ENCODE results near the gene PRDM5. TPM values are rescaled to one million over a fixed set of nuclear protein-coding genes. Genes with fewer than 3 reads are reported as not detected.

Gene PRDM5
- polyA plus RNA-seq, 1 donor (not counting 4 experiments of a cell fraction or from before 2014, with no cell fraction given), result 3.6 TPM

DNA sequence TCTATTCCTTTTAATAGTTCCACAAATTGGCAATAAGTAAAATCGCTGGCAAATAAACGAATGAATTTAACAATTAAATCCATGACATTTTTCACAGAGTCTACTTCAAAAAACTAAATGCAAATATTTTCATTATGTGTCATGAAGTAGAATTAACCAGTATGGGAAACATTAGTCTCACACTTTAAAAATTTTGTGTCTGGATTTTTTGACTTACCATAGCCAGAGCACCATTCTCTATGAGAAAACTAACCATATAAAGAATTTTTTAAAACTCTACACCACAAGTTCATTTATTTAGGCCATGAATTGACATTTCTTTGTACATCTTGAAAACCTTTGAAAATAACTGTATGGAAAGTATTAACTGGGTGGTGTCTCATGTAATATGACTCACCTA, 41.2 kb downstream of the PRDM5 start:
- dilution Hi-C loops (cut with MboI; ENCODE audit: extremely low pct_ligation_motif_present, low sequenced_read_pairs), result no loop called here

DNA sequence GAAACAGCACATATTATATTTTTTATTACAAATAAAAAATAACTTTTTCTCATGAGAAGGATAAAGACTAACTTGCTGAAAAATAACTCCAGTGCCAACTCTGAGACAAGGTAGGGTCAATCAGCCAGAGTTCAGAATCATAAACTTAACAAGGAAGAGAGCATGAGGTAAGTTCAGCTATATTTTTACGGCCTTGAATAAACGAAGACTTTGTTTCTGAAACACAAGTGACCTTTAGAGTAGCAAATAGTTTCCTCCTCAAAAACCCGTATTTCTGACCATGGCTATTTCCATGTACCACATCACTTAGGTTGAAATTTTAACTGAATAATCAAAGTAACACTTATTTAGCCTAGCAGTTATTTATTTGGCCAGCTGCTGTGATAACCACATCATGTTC, 45.5 kb downstream of the PRDM5 start:
- H3K27me3 ChIP-seq (ENCODE audit: control insufficient read depth, extremely low read depth, insufficient read depth, low read length), result no peaks in the 10 kb centered on the region
- dilution Hi-C loops (cut with MboI; ENCODE audit: extremely low pct_ligation_motif_present, low sequenced_read_pairs), result no loop called here
- H3K79me2 ChIP-seq (ENCODE audit: control insufficient read depth, insufficient read depth, low read length), result no peaks in the 10 kb centered on the region
- FAIRE-seq, result no peak
- TF ChIP-seq, protein P1, sequence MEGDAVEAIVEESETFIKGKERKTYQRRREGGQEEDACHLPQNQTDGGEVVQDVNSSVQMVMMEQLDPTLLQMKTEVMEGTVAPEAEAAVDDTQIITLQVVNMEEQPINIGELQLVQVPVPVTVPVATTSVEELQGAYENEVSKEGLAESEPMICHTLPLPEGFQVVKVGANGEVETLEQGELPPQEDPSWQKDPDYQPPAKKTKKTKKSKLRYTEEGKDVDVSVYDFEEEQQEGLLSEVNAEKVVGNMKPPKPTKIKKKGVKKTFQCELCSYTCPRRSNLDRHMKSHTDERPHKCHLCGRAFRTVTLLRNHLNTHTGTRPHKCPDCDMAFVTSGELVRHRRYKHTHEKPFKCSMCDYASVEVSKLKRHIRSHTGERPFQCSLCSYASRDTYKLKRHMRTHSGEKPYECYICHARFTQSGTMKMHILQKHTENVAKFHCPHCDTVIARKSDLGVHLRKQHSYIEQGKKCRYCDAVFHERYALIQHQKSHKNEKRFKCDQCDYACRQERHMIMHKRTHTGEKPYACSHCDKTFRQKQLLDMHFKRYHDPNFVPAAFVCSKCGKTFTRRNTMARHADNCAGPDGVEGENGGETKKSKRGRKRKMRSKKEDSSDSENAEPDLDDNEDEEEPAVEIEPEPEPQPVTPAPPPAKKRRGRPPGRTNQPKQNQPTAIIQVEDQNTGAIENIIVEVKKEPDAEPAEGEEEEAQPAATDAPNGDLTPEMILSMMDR (optimal IDR thresholded peaks at IDR 0.05 in 1 of 3, IDR thresholded peaks at IDR 0.05 in 1 of 3, conservative IDR thresholded peaks at IDR 0.05 in 1 of 3; ENCODE audit: extremely low read depth in 1 of 3, insufficient read depth in 2 of 3, low read length in 3 of 3), result no peak
- no peak for TF ChIP-seq EZH2 (IDR thresholded peaks at IDR 0.05; ENCODE audit: low read length)
- no peaks in the 10 kb centered on the region for H4K20me1 ChIP-seq (ENCODE audit: control insufficient read depth, extremely low read depth, insufficient read depth, low read length)
- no peak overlapping the region for H3K4me2 ChIP-seq (ENCODE audit: control insufficient read depth, extremely low read depth, insufficient read depth, low read depth, low read length)
- H3K9ac ChIP-seq (ENCODE audit: control insufficient read depth, extremely low read depth, insufficient read depth, low read length), result no peak overlapping the region
- no peaks in the 10 kb centered on the region for H3K9me1 ChIP-seq (ENCODE audit: control insufficient read depth, extremely low read depth, insufficient read depth, low read length)
- no peak overlapping the region for H3K4me3 ChIP-seq (ENCODE audit: control insufficient read depth in 2 of 3, extremely low read depth in 1 of 3, insufficient read depth in 2 of 3, low read depth in 1 of 3, low read length in 3 of 3)
- no peak overlapping the region for H2AFZ ChIP-seq (ENCODE audit: control insufficient read depth, low read length)
- H3K9me3 ChIP-seq (ENCODE audit: control insufficient read depth, low read depth, low read length), result no peaks in the 10 kb centered on the region
- DNase-seq (ENCODE audit: low read depth, low spot score), result no peak
- H3K27ac ChIP-seq (ENCODE audit: control insufficient read depth, insufficient read depth, low read length), result no peak overlapping the region
- H3K4me1 ChIP-seq (ENCODE audit: control insufficient read depth, extremely low read depth, insufficient read depth, low read length), result no peaks in the 10 kb centered on the region
- no peaks in the 10 kb centered on the region for H3K36me3 ChIP-seq (ENCODE audit: control insufficient read depth in 2 of 2, extremely low read depth in 1 of 2, insufficient read depth in 2 of 2, low read length in 2 of 2)

More for the DNA sequence above, 41.2 kb downstream of the PRDM5 start:
- Histone ChIP-seq H3K79me2 (ENCODE audit: control insufficient read depth, insufficient read depth, low read length) (no peaks in the 10 kb centered on the region), H3K4me1 (ENCODE audit: control insufficient read depth, extremely low read depth, insufficient read depth, low read length) (no peaks in the 10 kb centered on the region), H2AFZ (ENCODE audit: control insufficient read depth, low read length) (no peak overlapping the region), H3K9ac (ENCODE audit: control insufficient read depth, extremely low read depth, insufficient read depth, low read length) (no peak overlapping the region), H3K4me2 (ENCODE audit: control insufficient read depth, extremely low read depth, insufficient read depth, low read depth, low read length) (no peak overlapping the region), H4K20me1 (ENCODE audit: control insufficient read depth, extremely low read depth, insufficient read depth, low read length) (no peaks in the 10 kb centered on the region), H3K9me3 (ENCODE audit: control insufficient read depth, low read depth, low read length) (no peaks in the 10 kb centered on the region), H3K9me1 (ENCODE audit: control insufficient read depth, extremely low read depth, insufficient read depth, low read length) (no peaks in the 10 kb centered on the region), H3K36me3 (ENCODE audit: control insufficient read depth in 2 of 2, extremely low read depth in 1 of 2, insufficient read depth in 2 of 2, low read length in 2 of 2) (no peaks in the 10 kb centered on the region), H3K4me3 (ENCODE audit: control insufficient read depth in 2 of 3, extremely low read depth in 1 of 3, insufficient read depth in 2 of 3, low read depth in 1 of 3, low read length in 3 of 3) (no peak overlapping the region), H3K27me3 (ENCODE audit: control insufficient read depth, extremely low read depth, insufficient read depth, low read length) (no peaks in the 10 kb centered on the region), H3K27ac (ENCODE audit: control insufficient read depth, insufficient read depth, low read length) (no peak overlapping the region)
- DNase-seq (ENCODE audit: low read depth, low spot score) (no peak), FAIRE-seq (no peak)
- TF ChIP-seq, protein P1 (optimal IDR thresholded peaks at IDR 0.05 in 1 of 3, IDR thresholded peaks at IDR 0.05 in 1 of 3, conservative IDR thresholded peaks at IDR 0.05 in 1 of 3; ENCODE audit: extremely low read depth in 1 of 3, insufficient read depth in 2 of 3, low read length in 3 of 3), result no peak
- no peak for TF ChIP-seq EZH2 (IDR thresholded peaks at IDR 0.05; ENCODE audit: low read length)

Data from keratinocyte (primary cell).